SK-N-SH (cell line): ENCODE results near the gene RAPGEF1. TPM values are rescaled to one million over a fixed set of nuclear protein-coding genes. Genes with fewer than 3 reads are reported as not detected.

Experiments used
- CTCF ChIA-PET: fragments of 300-600, 350-600 bp; formaldehyde crosslinking; extraction: SDS; loops from one replicate; lab custom pipeline; 2021; lab: Yijun Ruan, JAX
- POLR2A ChIA-PET: fragments of 350-600 bp; sonication (Branson Sonifier 250); formaldehyde crosslinking; extraction: SDS; loops from one replicate; lab custom pipeline; 2020; ENCODE audit warnings: antibody characterized with exemption, inconsistent platforms; lab: Yijun Ruan, JAX
- DNase-seq: peaks from one replicate; pipeline ENCODE4 v3.0.0; 2012
- H2AFZ ChIP-seq: fragments of 200-600 bp; sonication (generic); 2 replicates; pipeline ENCODE4 v1.8.1; 2016; ENCODE audit warnings: antibody characterized with exemption, mild to moderate bottlenecking, low read depth
- H3F3A ChIP-seq: fragments of 200-600 bp; sonication (generic); replicated peaks from 2 replicates; pipeline ENCODE3; 2016; ENCODE audit warnings: antibody characterized with exemption, mild to moderate bottlenecking; ENCODE audit not compliant: insufficient read depth
- H3K27ac ChIP-seq, 2 experiments: fragments of 200-500 bp in 1 of 2; fragments of 200-600 bp in 1 of 2; sonication (Bioruptor generic) in 1 of 2; sonication (generic), shearing (Covaris generic) in 1 of 2; 2 replicates each; pipeline versions ENCODE4 v1.5.1 to v1.6.1; 2014 to 2016; ENCODE audit warnings: low read depth in 2 of 2, inconsistent platforms in 1 of 2, low read length in 1 of 2, mild to moderate bottlenecking in 1 of 2, mixed read lengths in 1 of 2
- H3K27me3 ChIP-seq: fragments of 200-600 bp; sonication (generic), shearing (Covaris generic); 2 replicates; pipeline ENCODE4 v1.6.1; 2016; ENCODE audit warnings: mixed run types; ENCODE audit not compliant: insufficient read depth
- H3K36me3 ChIP-seq, 2 experiments: fragments of 200-500 bp in 1 of 2; fragments of 200-600 bp in 1 of 2; sonication (Bioruptor generic) in 1 of 2; sonication (generic) in 1 of 2; replicated peaks in 1 of 2; 2 replicates each; pipeline versions ENCODE3 to v1.5.1; 2014 to 2016; ENCODE audit warnings: low read length in 1 of 2, mild to moderate bottlenecking in 1 of 2; ENCODE audit not compliant: insufficient read depth in 2 of 2, control insufficient read depth in 1 of 2
- H3K4me1 ChIP-seq, 2 experiments: fragments of 200-500 bp in 1 of 2; fragments of 200-600 bp in 1 of 2; sonication (Bioruptor generic) in 1 of 2; sonication (generic), shearing (Covaris generic) in 1 of 2; 2 replicates each; pipeline versions ENCODE4 v1.5.1 to v1.6.1; 2014 to 2016; ENCODE audit warnings: low read depth in 1 of 2, low read length in 1 of 2, mixed run types in 1 of 2; ENCODE audit not compliant: insufficient read depth in 2 of 2, control insufficient read depth in 1 of 2
- H3K4me2 ChIP-seq: fragments of 200-600 bp; sonication (generic), shearing (Covaris generic); 2 replicates; pipeline ENCODE4 v1.6.1; 2017; ENCODE audit warnings: mixed run types
- H3K4me3 ChIP-seq, 2 experiments: fragments of 200-500 bp in 1 of 2; fragments of 200-600 bp in 1 of 2; sonication (Bioruptor generic) in 1 of 2; sonication (generic), shearing (Covaris generic) in 1 of 2; 2 replicates each; pipeline versions ENCODE4 v1.5.1 to v1.8.1; 2014 to 2016; ENCODE audit warnings: low read depth in 2 of 2, inconsistent platforms in 1 of 2, low read length in 1 of 2, mild to moderate bottlenecking in 1 of 2, mixed read lengths in 1 of 2, moderate library complexity in 1 of 2
- H3K79me2 ChIP-seq: fragments of 200-600 bp; sonication (generic); 2 replicates; pipeline ENCODE4 v1.8.1; 2017; ENCODE audit warnings: mild to moderate bottlenecking; ENCODE audit not compliant: insufficient read depth
- H3K9ac ChIP-seq: fragments of 200-600 bp; sonication (generic); 2 replicates; pipeline ENCODE4 v1.6.1; 2017; ENCODE audit warnings: mixed run types
- H3K9me2 ChIP-seq: fragments of 200-600 bp; sonication (generic); 2 replicates; pipeline ENCODE4 v1.6.1; 2017; ENCODE audit warnings: mixed run types
- H3K9me3 ChIP-seq: fragments of 200-600 bp; sonication (generic); 2 replicates; pipeline ENCODE4 v1.6.1; 2017; ENCODE audit warnings: mixed run types, mild to moderate bottlenecking, moderate library complexity
- H4K20me1 ChIP-seq: fragments of 200-600 bp; sonication (generic); 2 replicates; pipeline ENCODE4 v1.6.1; 2017; ENCODE audit warnings: mild to moderate bottlenecking, mixed run types; ENCODE audit not compliant: insufficient read depth
- CTCF ChIP-seq: fragments of 200-600 bp; sonication (generic); IDR thresholded peaks from 2 replicates; pipeline ENCODE4 v1.6.1; 2017; ENCODE audit warnings: antibody characterized with exemption, mild to moderate bottlenecking, moderate library complexity
- ELF1 ChIP-seq: IDR thresholded peaks from 2 replicates; pipeline ENCODE4 v1.4.0; 2012
- EP300 ChIP-seq, 2 experiments: IDR thresholded peaks; 2 replicates each; pipeline versions ENCODE4 v1.4.0 to v1.6.1; 2012; ENCODE audit warnings: borderline replicate concordance in 1 of 2, low read depth in 1 of 2, low read length in 1 of 2
- EZH2phosphoT487 ChIP-seq: fragments of 200-600 bp; sonication (generic); IDR thresholded peaks from 2 replicates; pipeline ENCODE4 v1.6.1; 2017; ENCODE audit warnings: low read depth, mixed run types, mild to moderate bottlenecking, antibody characterized with exemption, moderate library complexity, borderline replicate concordance
- FOSL2 ChIP-seq: IDR thresholded peaks from 2 replicates; pipeline ENCODE4 v1.4.0; 2012; ENCODE audit warnings: low read depth, mild to moderate bottlenecking, moderate library complexity, borderline replicate concordance
- FOXM1 ChIP-seq: IDR thresholded peaks from 2 replicates; pipeline ENCODE4 v1.4.0; 2012; ENCODE audit warnings: low read depth, mild to moderate bottlenecking
- GABPA ChIP-seq: IDR thresholded peaks from 2 replicates; pipeline ENCODE4 v1.4.0; 2012; ENCODE audit warnings: low read depth, mild to moderate bottlenecking
- GATA2 ChIP-seq: sonication (generic); formaldehyde crosslinking; IDR thresholded peaks from 2 replicates; pipeline ENCODE4 v1.5.0; 2020; ENCODE audit warnings: mild to moderate bottlenecking, missing genetic modification reagents
- IRF3 ChIP-seq: fragments of 150-350 bp; IDR thresholded peaks from 2 replicates; pipeline ENCODE4 v1.6.1; 2016; ENCODE audit warnings: mild to moderate bottlenecking, low read depth, low read length
- MEF2A ChIP-seq: IDR thresholded peaks from 2 replicates; pipeline ENCODE4 v1.4.0; 2012; ENCODE audit warnings: low read depth, borderline replicate concordance
- MXI1 ChIP-seq: IDR thresholded peaks from 2 replicates; pipeline ENCODE4 v1.6.1; 2012; ENCODE audit warnings: mild to moderate bottlenecking, low read depth, low read length, improper control_type of control experiment
- POLR2AphosphoS5 ChIP-seq: IDR thresholded peaks from 2 replicates; pipeline ENCODE4 v1.6.1; 2012; ENCODE audit warnings: low read depth, low read length
- RFX5 ChIP-seq: IDR thresholded peaks from 2 replicates; pipeline ENCODE4 v1.6.1; 2012; ENCODE audit warnings: mild to moderate bottlenecking, improper control_type of control experiment, low read length
- TCF12 ChIP-seq: IDR thresholded peaks from 2 replicates; pipeline ENCODE4 v1.4.0; 2012
- TEAD4 ChIP-seq: IDR thresholded peaks from 2 replicates; pipeline ENCODE4 v1.4.0; 2012; ENCODE audit warnings: mild to moderate bottlenecking, borderline replicate concordance; ENCODE audit not compliant: insufficient read depth
- USF1 ChIP-seq: IDR thresholded peaks from 2 replicates; pipeline ENCODE4 v1.4.0; 2012; ENCODE audit warnings: low read depth, borderline replicate concordance
- YY1 ChIP-seq: IDR thresholded peaks from 2 replicates; pipeline ENCODE4 v1.4.0; 2012; ENCODE audit warnings: low read depth, mild to moderate bottlenecking
- ZBTB33 ChIP-seq: IDR thresholded peaks from 2 replicates; pipeline ENCODE4 v1.4.0; 2012; ENCODE audit warnings: low read depth, borderline replicate concordance
- WGBS: methylation state at CpG from one replicate; pipeline ENCODE4 v1.1.6; 2017; ENCODE audit warnings: low lambda C conversion rate; 5-methylcytosine and 5-hydroxymethylcytosine counted together
- polyA plus RNA-seq, 3 experiments: library from polyadenylated mRNA; depleted of rRNA; stranded (reverse); fragments of >200 nt; gene quantifications; 2 replicates each; pipeline ENCODE4 v1.2.3, GENCODE V29; 2012

RAPGEF1 gene
- polyA plus RNA-seq, 1 of the 3 experiments (the other 2 are of a cell fraction): 26.2 TPM

GRCh38 chr9:131714821-131715220, 25.1 kb downstream of the RAPGEF1 start:
- no peaks in the 10 kb centered on the region for H3K36me3 ChIP-seq
- H3K9ac ChIP-seq: no peak overlapping the region
- H3K79me2 ChIP-seq: peaks cover 60% of the 10 kb centered on the region
- H3K4me1 ChIP-seq: peaks cover under 1 to 3% of the 10 kb centered on the region in 2 experiments; a peak in 1 of 4 replicates
- H2AFZ ChIP-seq: no peak overlapping the region
- peaks cover 8% of the 10 kb centered on the region for H3F3A ChIP-seq
- 99% methylated on average over 7 of the region's 9 CpGs for WGBS
- no peaks in the 10 kb centered on the region for H3K27me3 ChIP-seq
- CTCF ChIA-PET: no interaction called here
- DNase-seq: no peak
- TF ChIP-seq TCF12: no peak
- no peak for TF ChIP-seq GABPA
- TF ChIP-seq FOSL2: no peak
- TF ChIP-seq TEAD4: no peak
- no peak for TF ChIP-seq MEF2A
- no peak for TF ChIP-seq POLR2AphosphoS5
- no peaks in the 10 kb centered on the region for H3K9me3 ChIP-seq
- H3K9me2 ChIP-seq: no peaks in the 10 kb centered on the region
- peaks cover 54% of the 10 kb centered on the region for H4K20me1 ChIP-seq
- POLR2A ChIA-PET: interaction anchor here (0.6 to 0.7 kb wide), 2 partner anchors 18 to 836 kb away, joined by 3 to 4 read pairs; no protein-coding TSS in a partner anchor
- peak overlapping the region in 1 of 2 experiments; percentile 57; a peak in 2 of 4 replicates for H3K27ac ChIP-seq
- H3K4me3 ChIP-seq: no peak overlapping the region
- no peak overlapping the region for H3K4me2 ChIP-seq

GRCh38 chr9:131714161-131714646, 25.7 kb downstream of the RAPGEF1 start:
- CTCF ChIA-PET: no interaction called here
- Histone ChIP-seq H3K9me3 (no peaks in the 10 kb centered on the region), H3K36me3 (no peaks in the 10 kb centered on the region), H3K79me2 (peaks cover 60% of the 10 kb centered on the region), H3K4me3 (no peak overlapping the region), H3F3A (peaks cover 8% of the 10 kb centered on the region), H3K27ac (peak overlapping the region in 1 of 2 experiments; percentile 57; a peak in 2 of 4 replicates), H3K9me2 (no peaks in the 10 kb centered on the region), H4K20me1 (peaks cover 54% of the 10 kb centered on the region), H3K9ac (no peak overlapping the region), H2AFZ (no peak overlapping the region), H3K4me2 (no peak overlapping the region), H3K27me3 (no peaks in the 10 kb centered on the region), H3K4me1 (peaks cover 3 to 5% of the 10 kb centered on the region in 2 experiments; a peak in 1 of 4 replicates)
- 81% methylated on average over 10 of the region's 10 CpGs for WGBS
- TF ChIP-seq CTCF: no peak
- TF ChIP-seq ELF1: no peak
- TF ChIP-seq IRF3: no peak
- no peak for TF ChIP-seq RFX5
- no peak for TF ChIP-seq GATA2 (CRISPR knock-in tag)
- TF ChIP-seq YY1: no peak
- TF ChIP-seq FOXM1: no peak
- no peak for TF ChIP-seq MXI1
- no peak for TF ChIP-seq USF1
- TF ChIP-seq EZH2phosphoT487: no peak
- no peak for TF ChIP-seq EP300 (IDR thresholded peaks at IDR 0.05; ENCODE audit: borderline replicate concordance in 1 of 2, low read depth in 1 of 2, low read length in 1 of 2)
- TF ChIP-seq ZBTB33: no peak
- TF ChIP-seq MEF2A: no peak
- DNase-seq: no peak
- POLR2A ChIA-PET: interaction anchor here (0.6 kb wide), 1 partner anchor 837 kb away, joined by 4 read pairs; no protein-coding TSS in a partner anchor
